GM19452 (cell line): ENCODE measurements around the gene MINDY3.
A peak's percentile ranks its signal among the peaks of the same experiment; 100 is the strongest.
"Not testable (repeated sequence)": the region's sequence is repeated elsewhere in the genome, so short reads cannot be mapped to it uniquely, and the experiment has no call there.

Source experiments
- ATAC-seq: cut with Tn5 transposase; IDR thresholded peaks from one replicate; pipeline ENCODE4 v1.9.1; 2021; ENCODE audit not compliant: unreplicated experiment

The MINDY3 gene

DNA sequence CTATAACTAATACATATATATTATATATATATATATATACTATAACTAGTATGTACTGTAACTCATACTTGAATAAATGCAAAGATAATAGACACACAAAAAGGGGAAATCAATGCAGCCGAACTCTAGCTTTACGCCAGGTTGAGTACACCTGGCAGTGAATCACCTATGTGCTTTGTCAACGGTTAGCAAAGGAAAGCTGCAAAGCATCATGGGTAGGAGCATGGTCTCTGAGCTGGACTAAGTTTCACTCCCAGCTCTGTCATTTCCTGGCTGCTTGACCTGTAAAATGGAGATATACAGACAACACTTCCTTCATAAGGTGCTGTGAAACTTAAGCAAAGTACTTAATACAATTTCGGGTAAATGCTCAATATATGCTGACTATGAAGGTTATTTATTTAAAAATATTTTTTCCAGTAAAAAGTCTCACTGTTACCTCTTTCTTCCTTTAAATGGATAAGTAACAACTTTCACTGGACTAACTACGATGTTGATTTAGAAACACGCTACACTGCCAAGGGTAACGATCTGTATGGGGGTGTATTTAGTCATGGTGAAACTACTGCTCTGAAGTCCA lies 78.8 kb downstream of the MINDY3 start:
- no peak for ATAC-seq

- no peak for ATAC-seq
These were observed 79.8 kb downstream of the MINDY3 start for GRCh38 chr10:15780353-15781135.

GRCh38 chr10:15775513-15775912 lies 84.8 kb downstream of the MINDY3 start:
- no peak for ATAC-seq

DNA sequence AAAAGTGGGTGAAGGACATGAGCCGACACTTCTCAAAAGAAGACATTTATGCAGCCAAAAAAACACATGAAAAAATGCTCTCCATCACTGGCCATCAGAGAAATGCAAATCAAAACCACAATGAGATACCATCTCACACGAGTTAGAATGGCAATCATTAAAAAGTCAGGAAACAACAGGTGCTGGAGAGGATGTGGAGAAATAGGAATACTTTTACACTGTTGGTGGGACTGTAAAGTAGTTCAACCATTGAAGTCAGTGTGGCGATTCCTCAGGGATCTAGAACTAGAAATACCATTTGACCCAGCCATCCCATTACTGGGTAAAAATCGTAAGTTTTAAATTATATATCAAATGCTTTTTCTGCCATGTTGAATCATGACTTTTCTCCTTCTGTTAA lies 85.8 kb downstream of the MINDY3 start:
- ATAC-seq: not testable (repeated sequence)

GRCh38 chr10:15764892-15765454 lies 95.3 kb downstream of the MINDY3 start:
- no peak for ATAC-seq

DNA sequence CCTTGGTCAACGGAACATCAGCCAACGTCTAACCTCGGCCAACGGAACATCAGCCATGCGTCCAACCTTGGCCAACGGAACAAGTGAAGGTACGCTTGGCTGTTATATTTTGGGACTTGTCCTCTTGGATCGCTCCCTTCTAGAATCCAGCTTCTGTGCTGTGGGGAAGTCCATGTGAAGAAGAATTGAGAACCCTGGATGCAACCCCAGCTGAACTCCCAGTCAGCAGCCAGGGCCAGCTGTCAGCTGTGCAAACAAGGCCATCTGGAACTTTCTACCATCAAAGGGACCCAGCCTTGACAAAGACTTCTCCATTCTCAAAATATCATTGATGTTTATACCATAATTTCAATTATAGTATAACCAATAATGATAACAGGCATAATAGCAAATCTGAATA lies 97.3 kb downstream of the MINDY3 start:
- no peak for ATAC-seq

DNA sequence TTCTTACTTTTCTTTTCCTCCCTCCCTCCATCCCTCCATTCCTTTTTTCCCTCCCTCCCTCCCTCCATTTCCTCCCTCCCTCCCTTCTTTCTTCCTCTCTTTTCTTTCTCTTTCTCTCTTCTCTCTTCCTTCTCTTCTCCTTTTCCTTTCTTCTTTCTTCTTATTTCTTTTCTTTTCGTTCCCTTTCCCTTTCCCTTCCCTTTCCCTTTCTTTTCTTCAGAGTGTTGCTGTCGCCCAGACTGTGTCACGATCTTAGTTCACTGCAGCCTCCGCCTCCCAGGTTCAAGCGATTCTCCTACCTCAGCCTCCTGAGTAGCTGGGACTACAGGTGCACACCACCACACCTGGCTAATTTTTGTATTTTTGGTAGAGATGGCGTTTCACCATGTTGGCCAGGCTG lies 98.1 kb downstream of the MINDY3 start:
- not testable (repeated sequence) for ATAC-seq

- ATAC-seq: not testable (repeated sequence)
These were observed 99.1 kb downstream of the MINDY3 start for GRCh38 chr10:15761224-15761623.

GRCh38 chr10:15760681-15761080 lies 99.6 kb downstream of the MINDY3 start:
- no peak for ATAC-seq

GRCh38 chr10:15759265-15759664 lies 101.0 kb downstream of the MINDY3 start:
- no peak for ATAC-seq

DNA sequence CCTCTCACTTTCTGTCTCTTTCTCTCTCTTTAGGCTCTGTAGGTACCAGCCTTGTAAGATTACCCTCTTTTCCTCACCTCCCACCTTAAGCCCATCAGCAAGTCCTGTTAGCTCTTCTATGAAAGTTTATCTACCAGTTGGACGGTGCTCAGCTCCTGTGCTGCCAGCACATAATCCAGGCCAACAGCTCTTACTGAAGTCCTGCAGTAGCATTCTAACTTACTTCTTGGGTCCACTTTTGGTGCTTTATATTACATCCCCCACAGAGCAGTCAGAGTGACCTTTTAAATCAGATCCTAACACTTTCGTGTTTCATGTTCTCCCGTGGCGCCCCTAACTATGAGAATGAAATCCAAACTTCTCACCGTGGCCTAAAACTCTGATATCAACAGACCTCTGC lies 101.7 kb downstream of the MINDY3 start:
- no peak for ATAC-seq

GRCh38 chr10:15754937-15755336 lies 105.4 kb downstream of the MINDY3 start:
- no peak for ATAC-seq

DNA sequence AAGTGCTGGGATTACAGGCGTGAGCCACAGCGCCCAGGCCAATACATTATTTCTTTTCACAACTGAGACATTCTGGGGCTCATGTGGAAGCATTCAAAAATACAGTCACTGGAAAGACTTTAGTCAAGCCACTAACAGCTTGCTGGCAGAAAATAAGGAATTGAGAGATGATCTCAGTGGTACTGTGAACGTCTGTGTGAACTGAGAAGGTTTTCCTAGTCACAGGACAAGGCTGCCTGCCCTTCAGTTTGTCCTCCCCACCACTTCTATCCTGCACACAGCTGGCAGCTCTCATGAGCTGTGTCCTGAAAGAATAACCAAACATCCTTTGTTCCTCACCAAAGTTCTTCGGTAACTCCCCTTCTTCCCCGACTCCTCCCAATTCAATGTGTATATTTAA lies 109.3 kb downstream of the MINDY3 start:
- no peak for ATAC-seq

DNA sequence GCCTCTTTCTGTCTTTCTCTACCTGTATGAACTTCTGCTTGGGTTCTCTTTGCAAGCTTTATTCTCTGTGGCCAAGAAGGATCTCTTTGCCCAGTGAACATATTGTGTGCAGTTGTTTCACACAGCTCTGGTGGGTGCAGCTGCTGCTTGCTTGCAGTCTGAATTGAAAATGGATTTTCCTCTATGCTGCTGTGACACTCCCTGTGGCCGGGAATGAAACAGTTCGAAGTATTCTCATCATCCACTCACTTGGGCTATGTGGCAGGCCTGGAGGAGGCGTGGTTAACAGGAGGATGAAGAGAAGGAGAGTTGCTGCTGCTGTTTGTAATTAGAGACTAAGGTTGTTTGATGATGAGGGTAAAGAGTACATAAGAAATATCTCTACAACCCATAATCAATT lies 112.2 kb downstream of the MINDY3 start:
- no peak for ATAC-seq

DNA sequence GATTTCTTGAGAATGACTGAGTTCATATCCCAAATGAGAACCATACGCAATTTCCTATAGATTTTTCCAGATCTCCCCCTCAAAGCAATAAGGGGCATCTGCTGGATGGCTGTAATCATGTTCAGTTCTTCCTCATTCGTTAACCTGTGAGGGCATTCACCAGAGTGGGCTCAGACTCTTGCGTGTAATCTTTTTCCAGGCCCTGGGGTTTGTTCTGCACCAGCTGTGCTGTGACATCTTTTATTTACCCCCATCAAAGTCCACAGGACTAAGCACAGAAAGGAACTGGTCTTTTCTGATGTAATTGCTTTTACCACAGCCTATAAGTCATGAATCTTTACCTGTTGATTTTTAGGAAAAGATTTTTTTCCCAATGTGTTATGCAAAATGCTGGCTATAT lies 112.7 kb downstream of the MINDY3 start:
- ATAC-seq: no peak

GRCh38 chr10:15745751-15746150 lies 114.6 kb downstream of the MINDY3 start:
- no peak for ATAC-seq

GRCh38 chr10:15744217-15744865 lies 116.0 kb downstream of the MINDY3 start:
- ATAC-seq: peak; percentile 75

DNA sequence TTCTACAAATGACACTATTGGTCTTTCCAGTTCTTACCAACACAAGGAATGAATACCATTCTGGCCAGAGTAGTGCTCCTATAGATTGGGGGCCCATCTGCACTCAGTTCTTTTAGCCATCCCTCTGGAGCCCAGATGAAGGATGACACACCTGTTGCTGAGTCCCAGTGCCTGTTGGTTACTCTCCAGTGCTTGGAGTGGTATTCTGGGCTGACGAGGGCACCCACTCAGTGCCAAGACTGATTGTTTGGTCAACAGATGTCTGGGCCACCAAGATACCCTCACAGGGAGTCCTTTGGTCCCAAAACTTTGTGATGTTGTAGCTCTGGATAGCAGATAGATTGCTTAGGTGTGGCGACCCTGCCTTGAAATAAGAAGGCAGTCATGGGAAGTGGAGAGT lies 116.9 kb downstream of the MINDY3 start:
- ATAC-seq: no peak

- no peak for ATAC-seq
These were observed 117.5 kb downstream of the MINDY3 start for GRCh38 chr10:15742836-15743235.

GRCh38 chr10:15742102-15742501 lies 118.2 kb downstream of the MINDY3 start:
- ATAC-seq: no peak

DNA sequence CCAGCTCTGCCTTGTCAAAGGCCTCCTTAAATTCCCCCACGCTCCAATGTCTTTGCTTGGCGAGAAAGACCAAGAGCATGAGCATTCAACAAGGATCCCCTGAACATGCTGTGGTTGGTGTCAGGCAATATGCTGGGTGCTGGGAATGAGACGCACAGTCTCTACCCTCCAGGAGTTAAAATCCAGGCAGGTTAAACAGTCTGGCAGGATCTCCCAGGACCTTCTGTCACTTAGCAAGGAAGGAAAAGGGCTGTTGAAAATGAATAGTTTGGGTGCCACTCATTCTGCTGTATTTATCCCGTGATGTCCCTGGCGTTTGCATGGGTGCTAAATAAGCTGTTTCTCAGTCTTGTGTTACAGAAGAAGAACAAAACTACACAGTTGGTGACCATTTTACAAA lies 118.7 kb downstream of the MINDY3 start:
- ATAC-seq: no peak

DNA sequence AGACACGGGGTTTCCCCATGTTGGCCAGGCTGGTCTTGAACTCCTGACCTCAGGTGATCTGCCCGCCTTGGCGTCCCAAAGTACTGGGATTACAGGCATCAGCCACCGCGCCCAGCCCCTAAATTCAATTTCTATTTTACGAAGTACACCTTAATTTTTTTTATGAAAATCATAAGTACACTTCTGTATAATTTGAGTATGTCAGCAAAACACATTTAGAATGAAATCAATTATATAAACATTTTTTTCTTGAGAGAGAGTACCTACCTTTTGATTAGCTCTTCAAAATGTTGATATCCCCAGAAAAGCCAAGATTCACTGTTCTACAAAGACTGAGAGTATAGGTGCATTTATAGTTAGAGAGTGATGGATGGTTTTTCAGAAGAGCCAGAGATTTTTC lies 120.0 kb downstream of the MINDY3 start:
- no peak for ATAC-seq
